ENCODE measurements around the gene SHISA2.

The SHISA2 gene

DNA sequence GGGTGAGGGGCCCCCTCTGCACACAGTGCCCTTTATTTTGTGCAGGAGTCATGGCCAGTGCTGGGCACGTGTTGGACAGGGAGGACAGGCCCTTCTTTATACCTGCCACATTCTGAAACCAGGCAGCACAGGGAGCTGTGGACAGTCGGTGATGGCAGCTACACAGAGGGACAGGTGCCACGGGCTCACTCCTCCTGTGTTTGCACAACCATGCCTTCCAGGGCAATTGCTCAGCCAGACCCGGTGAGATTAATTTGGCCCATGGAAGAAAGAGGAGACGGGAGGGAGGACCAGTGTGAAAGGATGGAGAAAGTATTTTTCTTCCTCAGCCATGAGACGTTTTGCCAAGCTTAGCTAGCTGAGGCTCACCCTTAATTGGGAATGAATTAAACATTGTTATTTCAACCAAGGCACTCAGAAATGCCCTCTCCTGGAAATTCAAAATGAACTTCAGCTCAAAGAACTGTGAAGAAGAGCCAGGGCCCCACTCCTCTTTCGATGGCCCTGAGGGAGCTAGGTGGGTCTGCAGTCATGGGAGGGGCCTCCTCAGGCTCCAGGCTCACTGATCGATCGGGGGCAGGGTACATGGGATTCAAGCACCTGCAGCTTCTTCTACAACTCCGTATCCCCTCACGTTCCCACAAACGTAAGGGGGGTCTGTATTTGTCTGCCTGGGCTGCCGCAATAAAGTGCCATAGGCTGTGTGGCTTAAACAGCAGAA is 41.2 kb downstream of the SHISA2 start:
- ChIA-PET POLR2A (no interaction called here), CTCF (interaction anchor here (0.6 to 1.1 kb wide), 2 partner anchors 17 to 29 kb away, joined by 3 to 6 read pairs; no protein-coding TSS in a partner anchor)
- no peaks in the 10 kb centered on the region for H3K4me1 ChIP-seq (ENCODE audit: control insufficient read depth, insufficient read depth, low read length)
- no peaks in the 10 kb centered on the region for H3K36me3 ChIP-seq (ENCODE audit: control insufficient read depth in 2 of 2, insufficient read depth in 1 of 2, low read length in 2 of 2)
- H3K4me3 ChIP-seq (ENCODE audit: low read depth, low read length): no peak overlapping the region
- H3K9me3 ChIP-seq (ENCODE audit: control insufficient read depth, insufficient read depth, low read depth, low read length): no peaks in the 10 kb centered on the region
- TF ChIP-seq, protein P1, sequence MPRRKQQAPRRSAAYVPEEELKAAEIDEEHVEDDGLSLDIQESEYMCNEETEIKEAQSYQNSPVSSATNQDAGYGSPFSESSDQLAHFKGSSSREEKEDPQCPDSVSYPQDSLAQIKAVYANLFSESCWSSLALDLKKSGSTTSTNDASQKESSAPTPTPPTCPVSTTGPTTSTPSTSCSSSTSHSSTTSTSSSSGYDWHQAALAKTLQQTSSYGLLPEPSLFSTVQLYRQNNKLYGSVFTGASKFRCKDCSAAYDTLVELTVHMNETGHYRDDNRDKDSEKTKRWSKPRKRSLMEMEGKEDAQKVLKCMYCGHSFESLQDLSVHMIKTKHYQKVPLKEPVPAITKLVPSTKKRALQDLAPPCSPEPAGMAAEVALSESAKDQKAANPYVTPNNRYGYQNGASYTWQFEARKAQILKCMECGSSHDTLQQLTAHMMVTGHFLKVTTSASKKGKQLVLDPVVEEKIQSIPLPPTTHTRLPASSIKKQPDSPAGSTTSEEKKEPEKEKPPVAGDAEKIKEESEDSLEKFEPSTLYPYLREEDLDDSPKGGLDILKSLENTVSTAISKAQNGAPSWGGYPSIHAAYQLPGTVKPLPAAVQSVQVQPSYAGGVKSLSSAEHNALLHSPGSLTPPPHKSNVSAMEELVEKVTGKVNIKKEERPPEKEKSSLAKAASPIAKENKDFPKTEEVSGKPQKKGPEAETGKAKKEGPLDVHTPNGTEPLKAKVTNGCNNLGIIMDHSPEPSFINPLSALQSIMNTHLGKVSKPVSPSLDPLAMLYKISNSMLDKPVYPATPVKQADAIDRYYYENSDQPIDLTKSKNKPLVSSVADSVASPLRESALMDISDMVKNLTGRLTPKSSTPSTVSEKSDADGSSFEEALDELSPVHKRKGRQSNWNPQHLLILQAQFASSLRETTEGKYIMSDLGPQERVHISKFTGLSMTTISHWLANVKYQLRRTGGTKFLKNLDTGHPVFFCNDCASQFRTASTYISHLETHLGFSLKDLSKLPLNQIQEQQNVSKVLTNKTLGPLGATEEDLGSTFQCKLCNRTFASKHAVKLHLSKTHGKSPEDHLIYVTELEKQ (tag by site-specific recombination; IDR thresholded peaks at IDR 0.05; ENCODE audit: borderline replicate concordance): no peak
- TF ChIP-seq BCL11A (tag by site-specific recombination; IDR thresholded peaks at IDR 0.05; ENCODE audit: low read depth) (no peak), ZNF677 (tag by site-specific recombination; IDR thresholded peaks at IDR 0.05) (no peak), ZNF391 (tag by site-specific recombination; IDR thresholded peaks at IDR 0.05; ENCODE audit: borderline replicate concordance, low read depth) (no peak), ZNF426 (tag by site-specific recombination; IDR thresholded peaks at IDR 0.05) (no peak), ZNF175 (tag by site-specific recombination; IDR thresholded peaks at IDR 0.05) (no peak)
- TF ChIP-seq, protein P2, sequence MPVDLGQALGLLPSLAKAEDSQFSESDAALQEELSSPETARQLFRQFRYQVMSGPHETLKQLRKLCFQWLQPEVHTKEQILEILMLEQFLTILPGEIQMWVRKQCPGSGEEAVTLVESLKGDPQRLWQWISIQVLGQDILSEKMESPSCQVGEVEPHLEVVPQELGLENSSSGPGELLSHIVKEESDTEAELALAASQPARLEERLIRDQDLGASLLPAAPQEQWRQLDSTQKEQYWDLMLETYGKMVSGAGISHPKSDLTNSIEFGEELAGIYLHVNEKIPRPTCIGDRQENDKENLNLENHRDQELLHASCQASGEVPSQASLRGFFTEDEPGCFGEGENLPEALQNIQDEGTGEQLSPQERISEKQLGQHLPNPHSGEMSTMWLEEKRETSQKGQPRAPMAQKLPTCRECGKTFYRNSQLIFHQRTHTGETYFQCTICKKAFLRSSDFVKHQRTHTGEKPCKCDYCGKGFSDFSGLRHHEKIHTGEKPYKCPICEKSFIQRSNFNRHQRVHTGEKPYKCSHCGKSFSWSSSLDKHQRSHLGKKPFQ (tag by site-specific recombination; IDR thresholded peaks at IDR 0.05): no peak
- H3K27ac ChIP-seq (ENCODE audit: extremely low read depth, low read depth, low read length): no peak overlapping the region

DNA sequence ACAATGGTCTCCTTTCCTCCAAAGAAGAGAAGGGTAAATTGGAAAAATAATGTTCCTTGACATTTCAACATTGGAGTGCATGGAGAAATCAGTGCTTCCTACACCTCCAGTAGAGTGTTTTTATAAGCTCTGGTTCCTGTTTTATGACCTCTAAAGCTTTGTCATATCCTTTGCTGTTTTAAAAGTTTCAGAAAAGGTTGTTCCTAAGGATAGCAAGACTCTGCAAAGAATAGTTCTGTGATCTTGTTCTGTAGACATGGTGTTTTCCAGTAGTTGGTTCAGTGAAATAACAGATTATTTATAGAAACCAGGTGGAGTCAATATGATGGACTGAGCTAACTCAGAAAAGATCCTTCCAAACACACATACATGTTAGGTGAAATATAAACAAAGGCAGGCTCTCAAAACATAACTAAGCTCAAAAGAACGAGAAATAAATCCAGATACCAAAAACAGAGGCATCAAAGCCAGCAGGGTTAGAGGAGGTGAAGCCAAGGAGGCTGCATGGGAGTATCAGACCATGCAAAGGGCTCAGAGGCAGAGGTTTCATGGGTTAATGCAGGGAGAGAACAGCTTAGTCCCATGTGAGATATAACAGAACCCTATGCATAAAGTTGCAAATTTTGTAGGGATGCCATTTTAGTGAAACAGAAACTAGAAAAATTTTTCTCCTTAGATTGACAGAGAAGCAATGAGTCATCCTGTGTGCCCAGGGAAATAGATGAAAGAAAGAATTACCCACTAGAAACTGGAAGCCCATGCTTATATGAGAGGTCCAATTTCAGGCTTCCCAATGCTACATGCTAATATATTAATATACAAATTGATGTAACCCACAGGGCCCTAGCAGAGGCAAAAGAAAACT is 44.3 kb downstream of the SHISA2 start:
- H3K9me3 ChIP-seq (ENCODE audit: control insufficient read depth, insufficient read depth, low read depth, low read length): no peaks in the 10 kb centered on the region
- TF ChIP-seq ZNF626 (tag by site-specific recombination; IDR thresholded peaks at IDR 0.05) (no peak), ZNF221 (tag by site-specific recombination; IDR thresholded peaks at IDR 0.05; ENCODE audit: borderline replicate concordance) (no peak), ZNF2 (tag by site-specific recombination; IDR thresholded peaks at IDR 0.05) (no peak), REPIN1 (tag by site-specific recombination; IDR thresholded peaks at IDR 0.05; ENCODE audit: low read depth) (no peak), ZNF138 (tag by site-specific recombination; IDR thresholded peaks at IDR 0.05; ENCODE audit: borderline replicate concordance) (no peak), ZNF585B (tag by site-specific recombination; IDR thresholded peaks at IDR 0.05) (no peak)
- TF ChIP-seq, protein P3, sequence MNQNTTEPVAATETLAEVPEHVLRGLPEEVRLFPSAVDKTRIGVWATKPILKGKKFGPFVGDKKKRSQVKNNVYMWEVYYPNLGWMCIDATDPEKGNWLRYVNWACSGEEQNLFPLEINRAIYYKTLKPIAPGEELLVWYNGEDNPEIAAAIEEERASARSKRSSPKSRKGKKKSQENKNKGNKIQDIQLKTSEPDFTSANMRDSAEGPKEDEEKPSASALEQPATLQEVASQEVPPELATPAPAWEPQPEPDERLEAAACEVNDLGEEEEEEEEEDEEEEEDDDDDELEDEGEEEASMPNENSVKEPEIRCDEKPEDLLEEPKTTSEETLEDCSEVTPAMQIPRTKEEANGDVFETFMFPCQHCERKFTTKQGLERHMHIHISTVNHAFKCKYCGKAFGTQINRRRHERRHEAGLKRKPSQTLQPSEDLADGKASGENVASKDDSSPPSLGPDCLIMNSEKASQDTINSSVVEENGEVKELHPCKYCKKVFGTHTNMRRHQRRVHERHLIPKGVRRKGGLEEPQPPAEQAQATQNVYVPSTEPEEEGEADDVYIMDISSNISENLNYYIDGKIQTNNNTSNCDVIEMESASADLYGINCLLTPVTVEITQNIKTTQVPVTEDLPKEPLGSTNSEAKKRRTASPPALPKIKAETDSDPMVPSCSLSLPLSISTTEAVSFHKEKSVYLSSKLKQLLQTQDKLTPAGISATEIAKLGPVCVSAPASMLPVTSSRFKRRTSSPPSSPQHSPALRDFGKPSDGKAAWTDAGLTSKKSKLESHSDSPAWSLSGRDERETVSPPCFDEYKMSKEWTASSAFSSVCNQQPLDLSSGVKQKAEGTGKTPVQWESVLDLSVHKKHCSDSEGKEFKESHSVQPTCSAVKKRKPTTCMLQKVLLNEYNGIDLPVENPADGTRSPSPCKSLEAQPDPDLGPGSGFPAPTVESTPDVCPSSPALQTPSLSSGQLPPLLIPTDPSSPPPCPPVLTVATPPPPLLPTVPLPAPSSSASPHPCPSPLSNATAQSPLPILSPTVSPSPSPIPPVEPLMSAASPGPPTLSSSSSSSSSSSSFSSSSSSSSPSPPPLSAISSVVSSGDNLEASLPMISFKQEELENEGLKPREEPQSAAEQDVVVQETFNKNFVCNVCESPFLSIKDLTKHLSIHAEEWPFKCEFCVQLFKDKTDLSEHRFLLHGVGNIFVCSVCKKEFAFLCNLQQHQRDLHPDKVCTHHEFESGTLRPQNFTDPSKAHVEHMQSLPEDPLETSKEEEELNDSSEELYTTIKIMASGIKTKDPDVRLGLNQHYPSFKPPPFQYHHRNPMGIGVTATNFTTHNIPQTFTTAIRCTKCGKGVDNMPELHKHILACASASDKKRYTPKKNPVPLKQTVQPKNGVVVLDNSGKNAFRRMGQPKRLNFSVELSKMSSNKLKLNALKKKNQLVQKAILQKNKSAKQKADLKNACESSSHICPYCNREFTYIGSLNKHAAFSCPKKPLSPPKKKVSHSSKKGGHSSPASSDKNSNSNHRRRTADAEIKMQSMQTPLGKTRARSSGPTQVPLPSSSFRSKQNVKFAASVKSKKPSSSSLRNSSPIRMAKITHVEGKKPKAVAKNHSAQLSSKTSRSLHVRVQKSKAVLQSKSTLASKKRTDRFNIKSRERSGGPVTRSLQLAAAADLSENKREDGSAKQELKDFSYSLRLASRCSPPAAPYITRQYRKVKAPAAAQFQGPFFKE (tag by site-specific recombination; IDR thresholded peaks at IDR 0.05; ENCODE audit: borderline replicate concordance): no peak
- H3K27ac ChIP-seq (ENCODE audit: extremely low read depth, low read depth, low read length): no peak overlapping the region
- H3K4me3 ChIP-seq (ENCODE audit: low read depth, low read length): no peak overlapping the region
- no peaks in the 10 kb centered on the region for H3K36me3 ChIP-seq (ENCODE audit: control insufficient read depth in 2 of 2, insufficient read depth in 1 of 2, low read length in 2 of 2)
- POLR2A ChIA-PET: no interaction called here
- H3K4me1 ChIP-seq (ENCODE audit: control insufficient read depth, insufficient read depth, low read length): no peaks in the 10 kb centered on the region
- CTCF ChIA-PET: no interaction called here

Data from HEK293 (cell line).